ENCODE measurements around the gene KCNK3.
"Not testable (repeated sequence)": the region's sequence is repeated elsewhere in the genome, so short reads cannot be mapped to it uniquely, and the experiment has no call there.

KCNK3 gene

DNA sequence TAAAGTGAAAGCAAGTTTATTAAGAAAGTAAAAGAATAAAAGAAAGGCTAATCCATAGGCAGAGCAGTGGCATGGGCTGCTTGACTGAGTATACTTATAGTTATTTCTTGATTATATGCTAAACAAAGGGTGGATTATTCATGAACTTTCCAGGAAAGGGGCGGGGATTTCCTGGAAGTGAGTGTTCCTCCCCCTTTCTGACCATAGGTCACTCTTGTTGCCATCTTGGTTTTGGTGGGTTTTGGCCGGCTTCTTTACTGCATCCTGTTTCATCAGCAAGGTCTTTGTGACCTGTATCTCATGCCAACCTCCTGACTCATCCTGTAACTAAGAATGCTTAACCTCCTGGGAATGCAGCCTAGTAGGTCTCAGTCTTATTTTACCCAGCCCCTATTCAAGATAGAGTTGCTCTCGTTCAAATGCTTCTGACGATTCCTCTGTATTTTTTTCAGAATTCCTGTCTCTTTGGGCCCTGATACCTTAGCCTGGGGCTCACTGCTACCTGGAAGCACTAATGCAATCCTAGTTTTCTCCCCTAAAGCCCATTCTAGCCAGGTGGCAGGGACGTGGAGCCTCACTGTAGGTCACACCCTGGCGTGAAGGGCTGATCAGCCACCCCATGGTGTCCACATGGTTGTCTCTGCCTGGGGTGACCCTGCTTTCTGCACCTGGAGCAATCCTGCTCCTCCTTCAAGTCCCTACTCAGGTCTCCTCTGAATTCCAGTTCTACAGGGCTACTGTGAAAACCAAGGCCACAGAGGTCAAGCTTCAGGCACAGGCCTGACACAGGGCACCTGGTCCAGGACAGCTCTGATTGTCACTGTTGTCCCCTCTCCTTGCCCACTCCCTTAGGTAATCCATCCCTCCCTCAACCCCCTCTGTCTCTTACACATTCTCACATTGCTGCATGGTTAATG is 65.6 kb downstream of the KCNK3 start:
- Histone ChIP-seq H3K9ac (ENCODE audit: low read depth, low read length) (peak overlapping the region; percentile 31; the same call in 1 of the 2 replicates), H3K27ac (ENCODE audit: low read length) (no peak overlapping the region), H3K27me3 (ENCODE audit: insufficient read depth, low read length) (peaks cover 6% of the 10 kb centered on the region; the same call in 1 of the 2 replicates), H3K36me3 (ENCODE audit: insufficient read depth, low read depth, low read length) (no peaks in the 10 kb centered on the region), H3K4me3 (ENCODE audit: low read length) (no peak overlapping the region), H3K4me1 (ENCODE audit: insufficient read depth, low read length) (peaks cover 20% of the 10 kb centered on the region), H3K9me3 (ENCODE audit: insufficient read depth, low read depth, low read length) (no peaks in the 10 kb centered on the region)

DNA sequence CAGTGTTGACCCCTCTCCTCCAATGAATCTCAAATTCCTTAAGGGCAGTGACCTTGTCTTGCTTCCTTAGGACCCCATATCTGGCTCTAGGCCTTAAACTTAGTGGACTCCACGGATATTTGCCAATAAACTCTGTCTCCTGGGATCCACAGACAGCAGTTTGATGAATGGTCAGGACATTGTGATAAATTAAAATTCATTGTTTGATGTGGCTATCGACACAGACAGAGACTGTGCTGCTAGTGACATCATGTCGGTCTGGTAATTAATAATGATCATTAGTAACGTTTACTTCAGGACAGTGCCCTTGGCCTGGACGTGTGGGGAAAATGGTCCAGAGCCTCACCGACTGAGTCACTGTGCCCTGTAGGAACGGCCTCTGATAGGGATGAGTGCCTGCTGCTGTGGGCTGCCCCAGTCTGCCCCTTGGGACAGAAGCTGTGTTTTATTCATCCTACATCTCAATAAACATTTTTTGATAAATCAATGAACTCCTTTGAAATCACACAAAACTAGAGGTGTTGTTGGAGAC is 66.3 kb downstream of the KCNK3 start:
- Histone ChIP-seq H3K4me1 (ENCODE audit: insufficient read depth, low read length) (peaks cover 20% of the 10 kb centered on the region), H3K9ac (ENCODE audit: low read depth, low read length) (no peak overlapping the region), H3K4me3 (ENCODE audit: low read length) (no peak overlapping the region), H3K27me3 (ENCODE audit: insufficient read depth, low read length) (peaks cover 2% of the 10 kb centered on the region; the same call in 1 of the 2 replicates), H3K36me3 (ENCODE audit: insufficient read depth, low read depth, low read length) (no peaks in the 10 kb centered on the region), H3K27ac (ENCODE audit: low read length) (no peak overlapping the region), H3K9me3 (ENCODE audit: insufficient read depth, low read depth, low read length) (no peaks in the 10 kb centered on the region)

DNA sequence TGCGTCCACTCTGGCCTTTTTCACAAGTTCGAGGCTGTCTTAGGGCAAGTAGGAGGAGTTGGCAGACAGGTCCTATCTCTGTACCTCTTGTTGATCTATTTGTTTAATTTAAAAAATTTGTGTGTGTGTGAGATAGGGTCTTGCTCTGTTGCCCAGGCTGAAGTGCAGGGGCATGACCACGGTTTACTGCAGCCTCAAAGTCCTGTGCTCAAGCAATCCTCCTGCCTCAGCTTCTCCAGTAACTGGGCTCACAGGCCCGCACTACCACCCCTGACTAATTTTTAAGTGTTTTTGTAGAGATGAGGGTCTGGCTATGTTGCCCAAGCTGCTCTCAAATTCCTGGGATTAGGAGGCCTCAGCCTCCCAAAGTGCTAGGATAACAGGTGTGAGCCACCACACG is 67.3 kb downstream of the KCNK3 start:
- no peak overlapping the region for H3K27ac ChIP-seq (ENCODE audit: low read length)
- peaks cover 19% of the 10 kb centered on the region for H3K4me1 ChIP-seq (ENCODE audit: insufficient read depth, low read length)
- H3K27me3 ChIP-seq (ENCODE audit: insufficient read depth, low read length): peaks cover 6% of the 10 kb centered on the region; the same call in 1 of the 2 replicates
- no peak overlapping the region for H3K4me3 ChIP-seq (ENCODE audit: low read length)
- no peaks in the 10 kb centered on the region for H3K36me3 ChIP-seq (ENCODE audit: insufficient read depth, low read depth, low read length)
- no peaks in the 10 kb centered on the region for H3K9me3 ChIP-seq (ENCODE audit: insufficient read depth, low read depth, low read length)
- no peak overlapping the region for H3K9ac ChIP-seq (ENCODE audit: low read depth, low read length)

DNA sequence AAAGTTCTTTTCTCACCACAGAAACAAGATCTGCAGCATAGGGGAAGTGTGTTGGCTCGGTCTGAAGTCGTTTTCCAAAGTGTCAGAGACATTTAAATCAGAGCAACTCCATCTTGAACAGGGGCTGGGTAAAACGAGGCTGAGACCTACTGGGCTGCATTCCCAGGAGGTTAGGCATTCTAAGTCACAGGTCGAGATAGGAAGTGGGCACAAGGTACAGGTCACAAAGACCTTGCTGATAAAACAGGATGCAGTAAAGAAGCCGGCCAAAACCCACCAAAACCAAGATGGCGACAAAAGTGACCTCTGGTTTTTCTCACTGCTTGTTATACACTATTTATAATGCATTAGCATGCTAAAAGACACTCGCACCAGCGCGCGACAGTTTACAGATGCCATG is 68.5 kb downstream of the KCNK3 start:
- H3K27ac ChIP-seq (ENCODE audit: low read length); H3K9me3 ChIP-seq (ENCODE audit: insufficient read depth, low read depth, low read length); H3K36me3 ChIP-seq (ENCODE audit: insufficient read depth, low read depth, low read length); H3K4me3 ChIP-seq (ENCODE audit: low read length); H3K9ac ChIP-seq (ENCODE audit: low read depth, low read length); H3K4me1 ChIP-seq (ENCODE audit: insufficient read depth, low read length): not testable (repeated sequence)
- peaks cover 10% of the 10 kb centered on the region; the same call in 1 of the 2 replicates for H3K27me3 ChIP-seq (ENCODE audit: insufficient read depth, low read length)

DNA sequence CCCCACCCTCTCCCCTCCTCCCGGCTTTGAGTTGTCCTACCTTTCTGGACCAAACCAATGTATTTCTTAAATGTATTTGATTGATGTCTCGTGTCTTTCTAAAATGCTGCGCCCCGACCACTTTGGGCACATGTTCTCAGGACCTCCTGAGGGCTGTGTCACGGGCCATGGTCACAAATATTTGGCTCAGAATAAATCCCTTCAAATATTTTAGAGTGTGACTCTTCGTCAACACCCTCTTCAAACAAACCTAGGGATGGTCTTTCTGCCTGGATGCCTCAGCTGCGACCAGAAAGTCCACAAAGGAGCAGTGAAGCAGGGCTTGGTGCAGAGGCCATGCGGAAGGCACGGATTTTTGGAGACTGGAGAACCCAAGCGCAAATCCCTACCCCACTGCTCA is 70.5 kb downstream of the KCNK3 start:
- no peak overlapping the region for H3K9ac ChIP-seq (ENCODE audit: low read depth, low read length)
- no peak overlapping the region for H3K27ac ChIP-seq (ENCODE audit: low read length)
- no peaks in the 10 kb centered on the region for H3K36me3 ChIP-seq (ENCODE audit: insufficient read depth, low read depth, low read length)
- H3K4me3 ChIP-seq (ENCODE audit: low read length): no peak overlapping the region
- H3K9me3 ChIP-seq (ENCODE audit: insufficient read depth, low read depth, low read length): no peaks in the 10 kb centered on the region
- peaks cover 10% of the 10 kb centered on the region; the same call in 1 of the 2 replicates for H3K27me3 ChIP-seq (ENCODE audit: insufficient read depth, low read length)
- H3K4me1 ChIP-seq (ENCODE audit: insufficient read depth, low read length): peaks cover 5% of the 10 kb centered on the region

DNA sequence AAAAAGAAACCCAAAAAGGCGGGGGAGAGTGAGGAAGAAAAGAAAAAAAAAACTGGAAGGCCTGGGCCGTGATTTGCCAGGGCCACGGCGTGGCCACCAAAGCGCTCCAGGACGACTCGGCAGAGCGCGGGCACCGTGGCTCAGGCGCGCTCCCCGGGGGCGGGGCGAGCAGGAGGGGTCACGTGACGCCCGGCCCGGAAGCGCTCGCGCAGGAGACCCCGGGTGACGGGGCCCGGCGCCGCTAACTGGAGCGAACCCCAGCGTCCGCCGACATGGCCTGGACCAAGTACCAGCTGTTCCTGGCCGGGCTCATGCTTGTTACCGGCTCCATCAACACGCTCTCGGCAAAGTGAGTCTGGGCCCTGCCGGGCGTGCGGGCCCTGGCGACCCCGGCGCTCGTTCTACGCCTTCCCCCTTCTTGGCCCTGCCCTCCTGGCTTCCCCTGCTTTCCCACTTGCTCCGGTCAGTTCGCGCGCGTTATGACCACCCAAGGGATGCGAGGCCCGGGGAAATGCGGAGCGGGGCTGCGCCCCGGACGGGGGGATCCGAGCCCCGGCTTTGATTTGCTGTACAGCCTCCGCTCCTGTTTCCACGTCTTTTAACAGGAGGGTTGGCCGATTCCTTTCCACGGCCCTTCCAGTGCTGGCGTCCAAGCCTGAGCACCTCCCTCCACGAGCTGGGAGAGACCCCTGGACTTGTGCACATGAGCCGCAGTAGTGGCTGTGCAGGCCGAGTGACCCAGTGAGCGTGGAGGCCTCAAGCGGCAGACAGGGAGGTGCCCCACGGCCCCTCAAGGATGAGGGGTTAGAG is 71.8 kb downstream of the KCNK3 start, which contains the start of gene SLC35F6:
SLC35F6 (plus strand) TSS at position 207 of the 810 bp plus-strand sequence; CDS start at position 273, 66 bp downstream.
- Histone ChIP-seq H3K4me3 (ENCODE audit: low read length) (peak within 1 kb of the TSS; percentile 87), H3K9ac (ENCODE audit: low read depth, low read length) (peak within 1 kb of the TSS; percentile 85), H3K27me3 (ENCODE audit: insufficient read depth, low read length) (peaks cover 10% of the 10 kb centered on the region; the same call in 1 of the 2 replicates), H3K27ac (ENCODE audit: low read length) (no peak within 1 kb of the TSS), H3K9me3 (ENCODE audit: insufficient read depth, low read depth, low read length) (no peaks in the 10 kb centered on the region), H3K4me1 (ENCODE audit: insufficient read depth, low read length) (no peaks in the 10 kb centered on the region), H3K36me3 (ENCODE audit: insufficient read depth, low read depth, low read length) (no peaks in the 10 kb centered on the region)

DNA sequence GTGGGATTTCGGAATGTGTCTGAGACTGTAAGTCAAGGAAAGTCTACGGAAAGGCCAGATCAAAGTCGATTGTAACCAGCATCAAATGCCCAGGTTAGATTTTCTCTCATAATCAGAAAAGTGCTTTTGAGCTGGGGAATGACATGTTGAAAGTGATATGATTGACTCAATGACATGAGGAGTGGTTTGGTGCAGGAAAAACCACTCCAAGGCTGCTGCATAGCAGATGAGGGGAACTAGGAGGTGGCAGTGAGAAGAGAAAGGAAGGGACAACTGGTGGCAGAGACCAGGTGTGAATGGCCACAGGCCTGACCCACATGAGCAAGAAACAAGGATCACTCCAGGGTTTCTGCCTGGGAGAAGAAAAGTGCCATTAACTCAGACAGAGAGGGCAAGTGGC is 72.4 kb downstream of the KCNK3 start:
- Histone ChIP-seq H3K27me3 (ENCODE audit: insufficient read depth, low read length) (peaks cover 10% of the 10 kb centered on the region; the same call in 1 of the 2 replicates), H3K9me3 (ENCODE audit: insufficient read depth, low read depth, low read length) (no peaks in the 10 kb centered on the region), H3K27ac (ENCODE audit: low read length) (no peak overlapping the region), H3K9ac (ENCODE audit: low read depth, low read length) (peak overlapping the region; percentile 85; the same call in 1 of the 2 replicates), H3K4me1 (ENCODE audit: insufficient read depth, low read length) (no peaks in the 10 kb centered on the region), H3K4me3 (ENCODE audit: low read length) (peak overlapping the region; percentile 87), H3K36me3 (ENCODE audit: insufficient read depth, low read depth, low read length) (no peaks in the 10 kb centered on the region)

DNA sequence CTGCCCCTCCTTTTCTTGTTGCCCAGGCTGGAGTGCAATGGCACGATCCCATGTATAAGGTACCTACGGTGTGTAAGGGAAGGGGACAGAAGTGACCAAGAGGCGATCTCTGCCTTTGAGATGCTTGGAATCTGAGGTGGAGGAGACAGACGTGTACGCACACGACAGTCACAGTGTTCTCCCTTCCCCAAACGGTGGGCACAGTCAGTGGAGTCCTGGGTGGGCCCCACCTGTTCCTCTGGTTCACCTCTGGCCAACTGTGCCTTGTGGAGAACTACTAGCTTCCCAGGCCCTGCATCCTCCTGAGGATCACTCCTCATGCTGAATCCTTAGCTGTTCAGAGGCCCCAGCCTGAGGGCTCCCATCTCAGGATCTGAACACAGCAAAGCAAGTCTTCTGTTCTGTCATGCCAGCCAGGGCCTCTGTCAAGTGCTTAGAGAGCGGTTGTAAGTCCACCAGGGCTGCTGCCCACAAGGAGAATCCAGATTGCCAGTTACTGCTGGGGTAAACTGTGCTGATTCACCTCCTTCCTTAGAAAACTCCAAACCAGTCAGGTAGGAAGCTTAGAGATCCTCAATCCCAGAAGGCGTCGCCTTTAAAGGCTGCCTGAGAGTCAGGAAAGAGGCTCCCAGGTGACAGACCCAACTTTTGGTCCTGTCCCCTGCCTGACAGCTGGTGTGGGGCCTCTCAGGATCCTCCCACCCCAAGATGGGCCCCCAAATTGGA is 73.1 kb downstream of the KCNK3 start:
- Histone ChIP-seq H3K36me3 (ENCODE audit: insufficient read depth, low read depth, low read length) (no peaks in the 10 kb centered on the region), H3K9me3 (ENCODE audit: insufficient read depth, low read depth, low read length) (no peaks in the 10 kb centered on the region), H3K27me3 (ENCODE audit: insufficient read depth, low read length) (peaks cover 10% of the 10 kb centered on the region; the same call in 1 of the 2 replicates), H3K9ac (ENCODE audit: low read depth, low read length) (no peak overlapping the region), H3K4me3 (ENCODE audit: low read length) (no peak overlapping the region), H3K4me1 (ENCODE audit: insufficient read depth, low read length) (no peaks in the 10 kb centered on the region), H3K27ac (ENCODE audit: low read length) (no peak overlapping the region)

DNA sequence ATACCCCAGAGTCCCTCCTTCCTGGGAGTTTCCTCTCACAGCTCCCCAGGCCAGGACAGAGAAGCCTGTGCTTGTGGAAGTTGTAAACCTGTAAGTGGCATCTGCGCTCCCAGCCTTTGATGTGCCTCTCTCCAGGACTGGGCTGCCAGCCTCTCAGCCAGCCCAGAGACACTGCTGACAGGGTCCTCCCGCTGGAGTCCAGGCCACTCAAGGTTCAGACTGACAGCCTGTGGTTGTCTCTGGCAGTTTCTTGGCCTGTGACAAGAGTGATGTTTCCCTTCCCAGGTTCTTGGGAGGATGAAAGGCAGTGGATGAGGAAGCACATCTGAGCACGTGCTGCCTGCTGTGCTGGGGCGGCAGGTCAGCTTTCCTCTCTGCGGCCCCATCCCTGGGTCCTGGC is 74.6 kb downstream of the KCNK3 start:
- no peak overlapping the region for H3K27ac ChIP-seq (ENCODE audit: low read length)
- H3K36me3 ChIP-seq (ENCODE audit: insufficient read depth, low read depth, low read length): no peaks in the 10 kb centered on the region
- no peaks in the 10 kb centered on the region for H3K4me1 ChIP-seq (ENCODE audit: insufficient read depth, low read length)
- H3K9ac ChIP-seq (ENCODE audit: low read depth, low read length): no peak overlapping the region
- peaks cover 10% of the 10 kb centered on the region; the same call in 1 of the 2 replicates for H3K27me3 ChIP-seq (ENCODE audit: insufficient read depth, low read length)
- H3K9me3 ChIP-seq (ENCODE audit: insufficient read depth, low read depth, low read length): no peaks in the 10 kb centered on the region
- H3K4me3 ChIP-seq (ENCODE audit: low read length): no peak overlapping the region

DNA sequence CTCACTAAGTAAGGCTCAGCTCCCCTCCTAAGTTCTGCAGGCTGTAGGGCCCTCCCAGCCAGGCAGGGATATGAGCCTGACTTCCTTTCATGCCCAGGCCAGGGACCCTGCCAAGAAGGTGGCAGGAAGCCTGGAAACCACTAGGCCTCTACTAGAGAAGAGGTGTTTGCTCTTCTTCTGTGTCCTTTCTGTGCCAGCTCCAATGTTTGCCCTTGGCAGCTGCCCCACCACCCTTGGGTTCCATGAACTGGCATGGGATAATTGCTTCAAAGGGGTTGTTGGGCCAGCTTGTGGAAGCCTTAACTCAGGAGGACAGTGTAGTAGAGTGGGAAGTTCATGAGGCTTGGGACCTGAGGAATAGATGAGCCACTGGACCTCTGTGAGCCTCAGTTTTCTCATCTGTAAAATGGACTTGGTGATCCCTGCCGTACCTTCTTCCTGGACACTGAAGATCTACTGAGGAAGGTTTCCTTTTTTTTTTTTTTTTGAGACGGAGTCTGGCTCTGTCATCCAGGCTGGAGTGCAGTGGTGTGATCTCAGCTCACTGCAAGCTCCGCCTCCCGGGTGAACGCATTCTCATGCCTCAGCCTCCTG is 75.5 kb downstream of the KCNK3 start:
- Histone ChIP-seq H3K27ac (ENCODE audit: low read length) (no peak overlapping the region), H3K9me3 (ENCODE audit: insufficient read depth, low read depth, low read length) (no peaks in the 10 kb centered on the region), H3K36me3 (ENCODE audit: insufficient read depth, low read depth, low read length) (no peaks in the 10 kb centered on the region), H3K4me1 (ENCODE audit: insufficient read depth, low read length) (no peaks in the 10 kb centered on the region), H3K9ac (ENCODE audit: low read depth, low read length) (no peak overlapping the region), H3K4me3 (ENCODE audit: low read length) (no peak overlapping the region), H3K27me3 (ENCODE audit: insufficient read depth, low read length) (peaks cover 10% of the 10 kb centered on the region; the same call in 1 of the 2 replicates)

DNA sequence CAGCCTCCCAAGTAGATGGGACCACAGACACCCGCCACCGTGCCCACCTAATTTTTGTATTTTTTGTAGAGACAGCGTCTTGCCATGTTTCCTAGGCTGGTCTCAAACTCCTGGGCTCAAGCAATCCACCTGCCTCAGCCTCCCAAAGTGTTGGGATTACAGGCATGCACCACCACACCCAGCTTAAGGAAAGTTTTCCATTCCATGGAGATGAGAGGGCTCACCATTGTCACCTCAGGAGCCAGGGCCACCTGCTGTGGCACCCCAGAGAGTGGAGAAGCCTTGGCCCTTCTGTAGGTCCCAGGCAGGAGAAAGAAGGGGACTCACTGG is 76.2 kb downstream of the KCNK3 start:
- Histone ChIP-seq H3K4me3 (ENCODE audit: low read length) (no peak overlapping the region), H3K27me3 (ENCODE audit: insufficient read depth, low read length) (peaks cover 10% of the 10 kb centered on the region; the same call in 1 of the 2 replicates), H3K4me1 (ENCODE audit: insufficient read depth, low read length) (no peaks in the 10 kb centered on the region), H3K36me3 (ENCODE audit: insufficient read depth, low read depth, low read length) (no peaks in the 10 kb centered on the region), H3K27ac (ENCODE audit: low read length) (no peak overlapping the region), H3K9me3 (ENCODE audit: insufficient read depth, low read depth, low read length) (no peaks in the 10 kb centered on the region), H3K9ac (ENCODE audit: low read depth, low read length) (no peak overlapping the region)

Measured in iPS-20b (cell line).